HL-60 (cell line): Measurements from ENCODE around the gene SLC17A3.

ENCODE experiments used
- POLR2AphosphoS5 ChIP-seq: IDR thresholded peaks from 2 replicates; pipeline ENCODE4 v1.6.1; 2012; ENCODE audit warnings: low read depth
- TF ChIP-seq, protein P1 (sequence below): IDR thresholded peaks from one replicate; pipeline ENCODE4 v1.5.1; 2011; ENCODE audit warnings: low read length, control low read depth, inconsistent platforms; ENCODE audit not compliant: insufficient read depth

DNA sequence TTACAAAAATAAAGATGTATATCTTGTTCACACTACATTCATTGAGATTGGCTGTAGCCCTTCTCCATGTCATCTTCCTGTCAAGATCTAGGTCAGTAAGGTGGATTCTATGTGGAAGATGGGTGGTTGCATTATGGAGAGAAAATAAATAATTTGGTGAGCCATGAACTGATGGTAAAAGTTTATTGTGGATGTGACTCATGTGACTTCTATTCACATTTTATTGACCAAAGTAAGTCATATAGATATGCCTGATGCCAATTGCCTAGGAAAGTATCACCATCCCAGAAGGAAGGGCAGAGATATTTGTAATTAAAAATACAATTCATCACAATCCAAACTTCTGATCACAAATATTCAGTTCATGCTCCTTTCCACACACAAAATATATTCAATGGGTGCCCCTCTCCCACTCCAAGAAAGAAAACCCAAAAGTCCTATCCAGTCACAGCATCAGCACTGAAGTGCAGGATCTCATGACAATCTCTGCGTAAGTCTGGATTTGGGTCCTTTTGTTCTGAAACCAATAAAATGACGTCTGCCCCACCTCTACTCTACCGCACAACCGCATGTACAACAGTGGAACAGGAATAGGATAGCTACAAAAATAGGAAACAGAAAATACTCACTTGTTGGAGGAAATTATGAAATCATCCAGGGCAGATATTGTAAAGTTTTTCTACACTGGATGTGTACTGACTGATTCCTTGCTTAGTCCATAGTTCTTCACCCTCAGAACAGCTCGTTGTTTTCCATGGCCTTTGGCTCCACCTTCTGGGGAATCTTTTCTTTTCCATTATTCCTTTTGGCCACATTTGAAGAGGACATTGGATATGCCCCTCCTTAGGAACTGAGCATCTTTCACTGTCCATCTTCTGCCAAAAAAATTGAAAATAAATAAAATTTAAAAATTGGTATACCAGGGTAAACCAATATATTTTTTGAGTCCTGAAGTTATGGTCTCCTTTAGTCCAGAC, 16.1 kb upstream of the SLC17A3 start:
- TF ChIP-seq, protein P1, sequence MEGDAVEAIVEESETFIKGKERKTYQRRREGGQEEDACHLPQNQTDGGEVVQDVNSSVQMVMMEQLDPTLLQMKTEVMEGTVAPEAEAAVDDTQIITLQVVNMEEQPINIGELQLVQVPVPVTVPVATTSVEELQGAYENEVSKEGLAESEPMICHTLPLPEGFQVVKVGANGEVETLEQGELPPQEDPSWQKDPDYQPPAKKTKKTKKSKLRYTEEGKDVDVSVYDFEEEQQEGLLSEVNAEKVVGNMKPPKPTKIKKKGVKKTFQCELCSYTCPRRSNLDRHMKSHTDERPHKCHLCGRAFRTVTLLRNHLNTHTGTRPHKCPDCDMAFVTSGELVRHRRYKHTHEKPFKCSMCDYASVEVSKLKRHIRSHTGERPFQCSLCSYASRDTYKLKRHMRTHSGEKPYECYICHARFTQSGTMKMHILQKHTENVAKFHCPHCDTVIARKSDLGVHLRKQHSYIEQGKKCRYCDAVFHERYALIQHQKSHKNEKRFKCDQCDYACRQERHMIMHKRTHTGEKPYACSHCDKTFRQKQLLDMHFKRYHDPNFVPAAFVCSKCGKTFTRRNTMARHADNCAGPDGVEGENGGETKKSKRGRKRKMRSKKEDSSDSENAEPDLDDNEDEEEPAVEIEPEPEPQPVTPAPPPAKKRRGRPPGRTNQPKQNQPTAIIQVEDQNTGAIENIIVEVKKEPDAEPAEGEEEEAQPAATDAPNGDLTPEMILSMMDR = no peak
- no peak for TF ChIP-seq POLR2AphosphoS5
